ENCODE measurements around the gene FRY.

FRY gene

GRCh38 chr13:32115066-32115465 is 83.5 kb downstream of the FRY start:
- Histone ChIP-seq H3K4me1 (ENCODE audit: insufficient read depth, low read length, poor library complexity, severe bottlenecking) (peaks cover 23% of the 10 kb centered on the region), H3K4me2 (ENCODE audit: low read depth, low read length, poor library complexity, severe bottlenecking) (peak overlapping the region; percentile 40), H3K27me3 (ENCODE audit: insufficient read depth, low read length, poor library complexity, severe bottlenecking) (no peaks in the 10 kb centered on the region), H3K36me3 (ENCODE audit: insufficient read depth, low read length) (no peaks in the 10 kb centered on the region), H3K9me2 (replicated peaks; ENCODE audit: low read depth, low read length) (no peaks in the 10 kb centered on the region), H3K4me3 (ENCODE audit: low read length, poor library complexity, severe bottlenecking) (no peak overlapping the region), H3F3A (ENCODE audit: low read depth) (no peaks in the 10 kb centered on the region; the same call in 1 of the 2 replicates), H2AFZ (ENCODE audit: low read length) (peak overlapping the region; percentile 87), H3K9me3 (ENCODE audit: insufficient read depth, low read depth, low read length) (no peaks in the 10 kb centered on the region), H3K79me2 (ENCODE audit: insufficient read depth, low read length) (no peaks in the 10 kb centered on the region), H3K9ac (ENCODE audit: low read depth, low read length, poor library complexity, severe bottlenecking) (peak overlapping the region; percentile 43), H4K20me1 (ENCODE audit: insufficient read depth, low read length, poor library complexity, severe bottlenecking) (no peaks in the 10 kb centered on the region)
- TF ChIP-seq EZH2phosphoT487 (IDR thresholded peaks at IDR 0.05; ENCODE audit: borderline replicate concordance), result no peak
- TF ChIP-seq CTCF (conservative IDR thresholded peaks at IDR 0.05; ENCODE audit: low read length), result no peak

GRCh38 chr13:32116210-32116609 is 84.6 kb downstream of the FRY start:
- H3K79me2 ChIP-seq (ENCODE audit: insufficient read depth, low read length), result no peaks in the 10 kb centered on the region
- no peak overlapping the region for H3K9ac ChIP-seq (ENCODE audit: low read depth, low read length, poor library complexity, severe bottlenecking)
- no peak for TF ChIP-seq CTCF (conservative IDR thresholded peaks at IDR 0.05; ENCODE audit: low read length)
- TF ChIP-seq EZH2phosphoT487 (IDR thresholded peaks at IDR 0.05; ENCODE audit: borderline replicate concordance), result no peak
- H3K27me3 ChIP-seq (ENCODE audit: insufficient read depth, low read length, poor library complexity, severe bottlenecking), result no peaks in the 10 kb centered on the region
- no peaks in the 10 kb centered on the region for H3K36me3 ChIP-seq (ENCODE audit: insufficient read depth, low read length)
- H3K4me1 ChIP-seq (ENCODE audit: insufficient read depth, low read length, poor library complexity, severe bottlenecking), result peaks cover 23% of the 10 kb centered on the region
- no peaks in the 10 kb centered on the region for H3K9me2 ChIP-seq (replicated peaks; ENCODE audit: low read depth, low read length)
- no peak overlapping the region for H3K4me3 ChIP-seq (ENCODE audit: low read length, poor library complexity, severe bottlenecking)
- H3K4me2 ChIP-seq (ENCODE audit: low read depth, low read length, poor library complexity, severe bottlenecking), result no peak overlapping the region
- H3K9me3 ChIP-seq (ENCODE audit: insufficient read depth, low read depth, low read length), result no peaks in the 10 kb centered on the region
- H3F3A ChIP-seq (ENCODE audit: low read depth), result no peaks in the 10 kb centered on the region; the same call in 1 of the 2 replicates
- no peak overlapping the region for H2AFZ ChIP-seq (ENCODE audit: low read length)
- no peaks in the 10 kb centered on the region for H4K20me1 ChIP-seq (ENCODE audit: insufficient read depth, low read length, poor library complexity, severe bottlenecking)

GRCh38 chr13:32117001-32117400 is 85.4 kb downstream of the FRY start:
- H2AFZ ChIP-seq (ENCODE audit: low read length), result no peak overlapping the region
- no peak overlapping the region for H3K4me2 ChIP-seq (ENCODE audit: low read depth, low read length, poor library complexity, severe bottlenecking)
- H3K79me2 ChIP-seq (ENCODE audit: insufficient read depth, low read length), result no peaks in the 10 kb centered on the region
- H4K20me1 ChIP-seq (ENCODE audit: insufficient read depth, low read length, poor library complexity, severe bottlenecking), result no peaks in the 10 kb centered on the region
- no peaks in the 10 kb centered on the region for H3K27me3 ChIP-seq (ENCODE audit: insufficient read depth, low read length, poor library complexity, severe bottlenecking)
- H3K9ac ChIP-seq (ENCODE audit: low read depth, low read length, poor library complexity, severe bottlenecking), result no peak overlapping the region
- no peaks in the 10 kb centered on the region; the same call in 1 of the 2 replicates for H3F3A ChIP-seq (ENCODE audit: low read depth)
- no peaks in the 10 kb centered on the region for H3K36me3 ChIP-seq (ENCODE audit: insufficient read depth, low read length)
- H3K9me2 ChIP-seq (replicated peaks; ENCODE audit: low read depth, low read length), result no peaks in the 10 kb centered on the region
- no peak overlapping the region for H3K4me3 ChIP-seq (ENCODE audit: low read length, poor library complexity, severe bottlenecking)
- peaks cover 23% of the 10 kb centered on the region for H3K4me1 ChIP-seq (ENCODE audit: insufficient read depth, low read length, poor library complexity, severe bottlenecking)
- no peaks in the 10 kb centered on the region for H3K9me3 ChIP-seq (ENCODE audit: insufficient read depth, low read depth, low read length)
- TF ChIP-seq EZH2phosphoT487 (IDR thresholded peaks at IDR 0.05; ENCODE audit: borderline replicate concordance), result no peak
- no peak for TF ChIP-seq CTCF (conservative IDR thresholded peaks at IDR 0.05; ENCODE audit: low read length)
